HEK293 (cell line): ENCODE data around the gene INO80E.
A peak's percentile ranks its signal among the peaks of the same experiment; 100 is the strongest.

Experiments used
- CTCF ChIA-PET: fragments of 350-600 bp; formaldehyde crosslinking; extraction: SDS; loops from one replicate; lab custom pipeline; 2021; ENCODE audit warnings: antibody characterized with exemption; lab: Yijun Ruan, JAX
- POLR2A ChIA-PET: fragments of 300-600 bp; formaldehyde crosslinking; extraction: SDS; loops from one replicate; lab custom pipeline; 2020; ENCODE audit warnings: antibody characterized with exemption, inconsistent platforms; lab: Yijun Ruan, JAX
- H3K27ac ChIP-seq: fragments of 200-500 bp; sonication (Bioruptor generic); 2 replicates; pipeline ENCODE4 v1.5.1; 2014; ENCODE audit warnings: low read depth, low read length, control low read depth, inconsistent platforms; ENCODE audit errors: extremely low read depth
- H3K36me3 ChIP-seq, 2 experiments: fragments of 200-500 bp in 1 of 2; sonication (Bioruptor generic) in 1 of 2; 1 replicate in 1 of 2; 2 replicates in 1 of 2; pipeline ENCODE4 v1.5.1; 2014 to 2017; ENCODE audit warnings: inconsistent platforms in 2 of 2, low read length in 2 of 2; ENCODE audit not compliant: control insufficient read depth in 2 of 2, insufficient read depth in 1 of 2
- H3K4me1 ChIP-seq: fragments of 200-500 bp; sonication (Bioruptor generic); 2 replicates; pipeline ENCODE4 v1.5.1; 2014; ENCODE audit warnings: mild to moderate bottlenecking, low read length, inconsistent platforms; ENCODE audit not compliant: control insufficient read depth, insufficient read depth
- H3K4me3 ChIP-seq: 2 replicates; pipeline ENCODE4 v1.5.1; 2011; ENCODE audit warnings: low read depth, mild to moderate bottlenecking, control low read depth, low read length, moderate library complexity
- H3K9me3 ChIP-seq: fragments of 200-500 bp; sonication (Bioruptor generic); 2 replicates; pipeline ENCODE4 v1.5.1; 2014; ENCODE audit warnings: low read depth, low read length, inconsistent platforms; ENCODE audit not compliant: control insufficient read depth, insufficient read depth
- SP7 ChIP-seq: fragments of 450-650 bp; formaldehyde crosslinking; IDR thresholded peaks from 2 replicates; pipeline ENCODE4 v1.5.1; 2016; ENCODE audit warnings: missing biosample characterization, missing genetic modification characterization
- ZBTB11 ChIP-seq: fragments of 450-650 bp; formaldehyde crosslinking; conservative IDR thresholded peaks from 2 replicates; pipeline ENCODE4 v1.5.1; 2016; ENCODE audit warnings: low read depth, missing biosample characterization, missing genetic modification characterization
- ZFP69B ChIP-seq: fragments of 450-650 bp; formaldehyde crosslinking; IDR thresholded peaks from 2 replicates; pipeline ENCODE4 v1.5.1; 2016; ENCODE audit warnings: missing biosample characterization, missing genetic modification characterization
- ZNF2 ChIP-seq: fragments of 450-650 bp; formaldehyde crosslinking; IDR thresholded peaks from 2 replicates; pipeline ENCODE4 v1.5.1; 2016; ENCODE audit warnings: missing biosample characterization, missing genetic modification characterization
- ZNF24 ChIP-seq: fragments of 450-650 bp; formaldehyde crosslinking; IDR thresholded peaks from 2 replicates; pipeline ENCODE4 v1.5.1; 2016; ENCODE audit warnings: missing biosample characterization, missing genetic modification characterization
- ZNF302 ChIP-seq: fragments of 450-650 bp; formaldehyde crosslinking; IDR thresholded peaks from 2 replicates; pipeline ENCODE4 v1.5.1; 2016; ENCODE audit warnings: missing biosample characterization, missing genetic modification characterization, low read depth
- ZNF324 ChIP-seq: fragments of 450-650 bp; formaldehyde crosslinking; IDR thresholded peaks from 2 replicates; pipeline ENCODE4 v1.5.1; 2016; ENCODE audit warnings: missing biosample characterization, missing genetic modification characterization
- ZNF354C ChIP-seq: fragments of 450-650 bp; formaldehyde crosslinking; IDR thresholded peaks from 2 replicates; pipeline ENCODE4 v1.5.1; 2016; ENCODE audit warnings: missing biosample characterization, missing genetic modification characterization, low read depth, borderline replicate concordance
- ZNF449 ChIP-seq: fragments of 450-650 bp; formaldehyde crosslinking; IDR thresholded peaks from 2 replicates; pipeline ENCODE4 v1.5.1; 2017; ENCODE audit warnings: missing biosample characterization, mild to moderate bottlenecking, missing genetic modification characterization, moderate library complexity
- ZNF555 ChIP-seq: fragments of 450-650 bp; formaldehyde crosslinking; conservative IDR thresholded peaks from 2 replicates; pipeline ENCODE4 v1.5.1; 2017; ENCODE audit warnings: missing biosample characterization, mild to moderate bottlenecking, missing genetic modification characterization, inconsistent platforms
- ZNF624 ChIP-seq: fragments of 450-650 bp; formaldehyde crosslinking; IDR thresholded peaks from 2 replicates; pipeline ENCODE4 v1.5.1; 2017; ENCODE audit warnings: missing biosample characterization, missing genetic modification characterization
- ZNF660 ChIP-seq: fragments of 450-650 bp; IDR thresholded peaks from 2 replicates; pipeline ENCODE4 v1.5.1; 2018; ENCODE audit warnings: missing biosample characterization, mild to moderate bottlenecking, missing genetic modification characterization
- ZNF704 ChIP-seq: fragments of 450-650 bp; formaldehyde crosslinking; IDR thresholded peaks from 2 replicates; pipeline ENCODE4 v1.5.1; 2016; ENCODE audit warnings: missing biosample characterization, missing genetic modification characterization
- ZNF792 ChIP-seq: fragments of 450-650 bp; formaldehyde crosslinking; IDR thresholded peaks from 2 replicates; pipeline ENCODE4 v1.5.1; 2016; ENCODE audit warnings: missing biosample characterization, missing genetic modification characterization
- TF ChIP-seq, protein P1 (sequence below): fragments of 450-650 bp; formaldehyde crosslinking; IDR thresholded peaks from 2 replicates; pipeline ENCODE4 v1.5.1; 2016; ENCODE audit warnings: missing biosample characterization, missing genetic modification characterization
- TF ChIP-seq, protein P2 (sequence below): fragments of 450-650 bp; formaldehyde crosslinking; IDR thresholded peaks from 2 replicates; pipeline ENCODE4 v1.5.1; 2016; ENCODE audit warnings: missing biosample characterization, missing genetic modification characterization
- TF ChIP-seq, protein P3 (sequence below): fragments of 450-650 bp; formaldehyde crosslinking; IDR thresholded peaks from 2 replicates; pipeline ENCODE4 v1.5.1; 2016; ENCODE audit warnings: missing biosample characterization, missing genetic modification characterization
- TF ChIP-seq, protein P4 (sequence below): fragments of 450-650 bp; formaldehyde crosslinking; IDR thresholded peaks from 2 replicates; pipeline ENCODE4 v1.5.1; 2016; ENCODE audit warnings: missing biosample characterization, missing genetic modification characterization

INO80E gene

GRCh38 chr16:29972500-29972899, 23.5 kb upstream of the INO80E start (continued):
- TF ChIP-seq ZNF449: no peak

- Histone ChIP-seq H3K27ac (no peak overlapping the region; the same call in 1 of the 2 replicates), H3K4me1 (peaks cover 8% of the 10 kb centered on the region), H3K9me3 (no peaks in the 10 kb centered on the region), H3K4me3 (no peak overlapping the region), H3K36me3 (peaks cover 0 to 57% of the 10 kb centered on the region in 2 experiments; a peak in 2 of 3 replicates)
- CTCF ChIA-PET: interaction anchor here (0.6 to 3.2 kb wide), 12 partner anchors 10 to 162 kb away, joined by 3 to 13 read pairs (median 4); partner anchors contain the start of genes KCTD13, PAGR1 and TMEM219
- POLR2A ChIA-PET: interaction anchor here (0.6 to 5.4 kb wide), 32 partner anchors 10 to 677 kb away, joined by 3 to 58 read pairs (median 5); partner anchors contain the start of genes ASPHD1, HIRIP3, INO80E and KCTD13
- TF ChIP-seq ZNF324 (tag by site-specific recombination) (0 out of 2 replicates have a peak, but pooled peaks have one; percentile 71), SP7 (0 out of 2 replicates have a peak, but pooled peaks have one; percentile 10), ZNF704 (tag by site-specific recombination) (no peak), ZNF624 (no peak), ZNF302 (tag by site-specific recombination) (peak; percentile 20; the same call in 1 of the 2 replicates), ZNF24 (tag by site-specific recombination) (0 out of 2 replicates have a peak, but pooled peaks have one; percentile 52), ZNF660 (tag by site-specific recombination) (peak; percentile 47; the same call in 1 of the 2 replicates), ZFP69B (no peak), ZNF555 (tag by site-specific recombination) (no peak), ZNF354C (tag by site-specific recombination) (0 out of 2 replicates have a peak, but pooled peaks have one; percentile 15), ZNF792 (tag by site-specific recombination) (0 out of 2 replicates have a peak, but pooled peaks have one; percentile 39), ZBTB11 (no peak), ZNF2 (tag by site-specific recombination) (0 out of 2 replicates have a peak, but pooled peaks have one; percentile 84)
- TF ChIP-seq, protein P1, sequence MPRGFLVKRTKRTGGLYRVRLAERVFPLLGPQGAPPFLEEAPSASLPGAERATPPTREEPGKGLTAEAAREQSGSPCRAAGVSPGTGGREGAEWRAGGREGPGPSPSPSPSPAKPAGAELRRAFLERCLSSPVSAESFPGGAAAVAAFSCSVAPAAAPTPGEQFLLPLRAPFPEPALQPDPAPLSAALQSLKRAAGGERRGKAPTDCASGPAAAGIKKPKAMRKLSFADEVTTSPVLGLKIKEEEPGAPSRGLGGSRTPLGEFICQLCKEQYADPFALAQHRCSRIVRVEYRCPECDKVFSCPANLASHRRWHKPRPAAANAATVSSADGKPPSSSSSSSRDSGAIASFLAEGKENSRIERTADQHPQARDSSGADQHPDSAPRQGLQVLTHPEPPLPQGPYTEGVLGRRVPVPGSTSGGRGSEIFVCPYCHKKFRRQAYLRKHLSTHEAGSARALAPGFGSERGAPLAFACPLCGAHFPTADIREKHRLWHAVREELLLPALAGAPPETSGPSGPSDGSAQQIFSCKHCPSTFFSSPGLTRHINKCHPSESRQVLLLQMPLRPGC (tag by site-specific recombination): 0 out of 2 replicates have a peak, but pooled peaks have one; percentile 29
- TF ChIP-seq, protein P2, sequence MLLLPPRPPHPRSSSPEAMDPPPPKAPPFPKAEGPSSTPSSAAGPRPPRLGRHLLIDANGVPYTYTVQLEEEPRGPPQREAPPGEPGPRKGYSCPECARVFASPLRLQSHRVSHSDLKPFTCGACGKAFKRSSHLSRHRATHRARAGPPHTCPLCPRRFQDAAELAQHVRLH (tag by site-specific recombination): peak; percentile 81; the same call in 1 of the 2 replicates
- TF ChIP-seq, protein P3, sequence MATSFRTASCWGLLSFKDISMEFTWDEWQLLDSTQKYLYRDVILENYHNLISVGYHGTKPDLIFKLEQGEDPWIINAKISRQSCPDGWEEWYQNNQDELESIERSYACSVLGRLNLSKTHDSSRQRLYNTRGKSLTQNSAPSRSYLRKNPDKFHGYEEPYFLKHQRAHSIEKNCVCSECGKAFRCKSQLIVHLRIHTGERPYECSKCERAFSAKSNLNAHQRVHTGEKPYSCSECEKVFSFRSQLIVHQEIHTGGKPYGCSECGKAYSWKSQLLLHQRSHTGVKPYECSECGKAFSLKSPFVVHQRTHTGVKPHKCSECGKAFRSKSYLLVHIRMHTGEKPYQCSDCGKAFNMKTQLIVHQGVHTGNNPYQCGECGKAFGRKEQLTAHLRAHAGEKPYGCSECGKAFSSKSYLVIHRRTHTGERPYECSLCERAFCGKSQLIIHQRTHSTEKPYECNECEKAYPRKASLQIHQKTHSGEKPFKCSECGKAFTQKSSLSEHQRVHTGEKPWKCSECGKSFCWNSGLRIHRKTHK: 0 out of 2 replicates have a peak, but pooled peaks have one; percentile 36
- TF ChIP-seq, protein P4, sequence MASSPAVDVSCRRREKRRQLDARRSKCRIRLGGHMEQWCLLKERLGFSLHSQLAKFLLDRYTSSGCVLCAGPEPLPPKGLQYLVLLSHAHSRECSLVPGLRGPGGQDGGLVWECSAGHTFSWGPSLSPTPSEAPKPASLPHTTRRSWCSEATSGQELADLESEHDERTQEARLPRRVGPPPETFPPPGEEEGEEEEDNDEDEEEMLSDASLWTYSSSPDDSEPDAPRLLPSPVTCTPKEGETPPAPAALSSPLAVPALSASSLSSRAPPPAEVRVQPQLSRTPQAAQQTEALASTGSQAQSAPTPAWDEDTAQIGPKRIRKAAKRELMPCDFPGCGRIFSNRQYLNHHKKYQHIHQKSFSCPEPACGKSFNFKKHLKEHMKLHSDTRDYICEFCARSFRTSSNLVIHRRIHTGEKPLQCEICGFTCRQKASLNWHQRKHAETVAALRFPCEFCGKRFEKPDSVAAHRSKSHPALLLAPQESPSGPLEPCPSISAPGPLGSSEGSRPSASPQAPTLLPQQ (tag by site-specific recombination): 0 out of 2 replicates have a peak, but pooled peaks have one; percentile 88
Measured at GRCh38 chr16:29972992-29973383, 23.1 kb upstream of the INO80E start.
